ENCODE measurements around the gene IPO4.

- no peak for TF ChIP-seq POLR2A (IDR thresholded peaks at IDR 0.05; ENCODE audit: low read depth, low read length)
- TF ChIP-seq MAFK (IDR thresholded peaks at IDR 0.05; ENCODE audit: low read depth, low read length) = no peak
- no peak for TF ChIP-seq CTCF (conservative IDR thresholded peaks at IDR 0.05; ENCODE audit: low read depth, low read length)
Observed at GRCh38 chr14:24137529-24138395, 50.9 kb downstream of the IPO4 start.
